Measurements from ENCODE around the gene ZFP2.

ZFP2 gene

DNA sequence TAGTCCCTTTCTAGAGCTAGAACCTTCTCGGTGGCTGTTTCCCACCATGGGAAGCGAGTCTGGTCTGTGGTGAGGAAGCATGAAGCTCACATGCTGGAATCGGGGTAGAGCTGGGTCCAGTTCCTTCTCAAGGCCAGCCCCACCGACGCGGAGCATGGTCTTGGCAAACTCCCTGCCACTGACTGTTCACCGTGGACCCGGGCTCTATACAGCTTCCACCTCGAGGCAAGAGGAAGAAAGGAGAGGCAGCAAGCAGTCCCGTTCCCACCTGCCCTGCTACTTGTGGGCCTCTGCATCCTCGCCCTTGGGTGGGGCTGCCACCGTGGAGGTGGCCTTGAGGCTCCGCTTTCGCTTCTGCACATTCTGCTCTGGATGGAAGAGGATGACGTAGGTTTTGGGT lies 85.7 kb downstream of the ZFP2 start:
- no peak for DNase-seq (ENCODE audit: low spot score)
